Activated naive CD8-positive, alpha-beta T cell treated with anti-CD3 and anti-CD28 coated beads, Interleukin-2, amount 10 ng/mL, durations not matched to agents 7 days and 5 days (primary cell): Measurements from ENCODE around the gene OR2Z1. TPM values are rescaled to one million over a fixed set of nuclear protein-coding genes. Genes with fewer than 3 reads are reported as not detected.
A peak's percentile ranks its signal among the peaks of the same experiment; 100 is the strongest.
"Not testable (repeated sequence)": the region's sequence is repeated elsewhere in the genome, so short reads cannot be mapped to it uniquely, and the experiment has no call there.

ENCODE experiments used
- ATAC-seq: fragments of 150-1000 bp; cut with Tn5 transposase; one replicate; pipeline ENCODE4 v1.10.0; 2021; ENCODE audit warnings: low read depth, moderate library complexity
- POLR2A ChIA-PET: fragments of 350-600 bp; sonication (Branson Sonifier 250); formaldehyde crosslinking; loops from one replicate; lab custom pipeline; 2021; ENCODE audit warnings: antibody characterized with exemption; lab: Charles Lee
- DNase-seq: peaks from one replicate; pipeline ENCODE4 v3.0.0; 2021
- H3K27ac Mint-ChIP-seq: one replicate; pipeline ENCODE4 v1.8.0; 2022; ENCODE audit warnings: mild to moderate bottlenecking, mixed read lengths
- H3K27me3 Mint-ChIP-seq: one replicate; pipeline ENCODE4 v1.8.0; 2022; ENCODE audit warnings: mild to moderate bottlenecking, moderate library complexity, mixed read lengths
- H3K36me3 Mint-ChIP-seq: one replicate; pipeline ENCODE4 v1.8.0; 2021; ENCODE audit warnings: mild to moderate bottlenecking, mixed read lengths
- H3K4me1 Mint-ChIP-seq: one replicate; pipeline ENCODE4 v1.8.0; 2021; ENCODE audit warnings: mixed read lengths
- H3K4me3 Mint-ChIP-seq: one replicate; pipeline ENCODE4 v1.8.0; 2022; ENCODE audit warnings: mild to moderate bottlenecking, moderate library complexity, mixed read lengths
- H3K9me3 Mint-ChIP-seq: one replicate; pipeline ENCODE4 v1.8.0; 2021; ENCODE audit warnings: mixed read lengths
- total RNA-seq, 2 experiments: library from RNA; stranded (reverse); gene quantifications; one replicate each; pipeline ENCODE4 v1.2.3, GENCODE V29; 2021

The OR2Z1 gene
- total RNA-seq, 2 experiments from 2014 or later: not detected

GRCh38 chr19:8695501-8695900, 25.9 kb upstream of the OR2Z1 start:
- Mint-ChIP-seq H3K36me3 (no peaks in the 10 kb centered on the region), H3K4me1 (peaks cover 29% of the 10 kb centered on the region), H3K9me3 (no peaks in the 10 kb centered on the region), H3K27me3 (peaks cover 30% of the 10 kb centered on the region), H3K27ac (no peak overlapping the region), H3K4me3 (no peak overlapping the region)
- POLR2A ChIA-PET: no interaction called here
- ATAC-seq (no peak), DNase-seq (no peak)

GRCh38 chr19:8695911-8696310, 25.5 kb upstream of the OR2Z1 start:
- Mint-ChIP-seq H3K9me3 (no peaks in the 10 kb centered on the region), H3K27ac (peak overlapping the region; percentile 40), H3K27me3 (peaks cover 29% of the 10 kb centered on the region), H3K4me3 (no peak overlapping the region), H3K4me1 (peaks cover 29% of the 10 kb centered on the region), H3K36me3 (no peaks in the 10 kb centered on the region)
- DNase-seq (no peak), ATAC-seq (no peak)
- POLR2A ChIA-PET: no interaction called here

- H3K27ac Mint-ChIP-seq: peak overlapping the region; percentile 43
- H3K4me3 Mint-ChIP-seq: no peak overlapping the region
- no peak for DNase-seq
- H3K4me1 Mint-ChIP-seq: peaks cover 36% of the 10 kb centered on the region
- peaks cover 25% of the 10 kb centered on the region for H3K27me3 Mint-ChIP-seq
- H3K9me3 Mint-ChIP-seq: no peaks in the 10 kb centered on the region
- POLR2A ChIA-PET: no interaction called here
- H3K36me3 Mint-ChIP-seq: no peaks in the 10 kb centered on the region
- ATAC-seq: no peak
These were observed 24.4 kb upstream of the OR2Z1 start for GRCh38 chr19:8696993-8697392.

- Mint-ChIP-seq H3K27me3 (peaks cover 20% of the 10 kb centered on the region), H3K9me3 (no peaks in the 10 kb centered on the region), H3K27ac (no peak overlapping the region), H3K4me3 (no peak overlapping the region), H3K4me1 (peaks cover 41% of the 10 kb centered on the region), H3K36me3 (no peaks in the 10 kb centered on the region)
- DNase-seq (no peak), ATAC-seq (no peak)
- POLR2A ChIA-PET: interaction anchor here (0.5 kb wide), 1 partner anchor 1163 kb away, joined by 4 read pairs; no protein-coding TSS in a partner anchor
These were observed 23.6 kb upstream of the OR2Z1 start for GRCh38 chr19:8697671-8698432.

GRCh38 chr19:8698433-8699063, 22.9 kb upstream of the OR2Z1 start, which contains the start of gene ACTL9:
TSS of gene ACTL9 (minus strand) at chr19:8698795. CDS start at chr19:8698701, 94 bp downstream.
- H3K4me3 Mint-ChIP-seq: no peak within 1 kb of the TSS
- peaks cover 46% of the 10 kb centered on the region for H3K4me1 Mint-ChIP-seq
- ATAC-seq (no peak), DNase-seq (no peak)
- no peaks in the 10 kb centered on the region for H3K9me3 Mint-ChIP-seq
- POLR2A ChIA-PET: interaction anchor here (0.5 to 0.9 kb wide), 2 partner anchors 33 to 1162 kb away, joined by 3 to 4 read pairs; no protein-coding TSS in a partner anchor
- H3K27me3 Mint-ChIP-seq: peaks cover 14% of the 10 kb centered on the region
- no peak within 1 kb of the TSS for H3K27ac Mint-ChIP-seq
- no peaks in the 10 kb centered on the region for H3K36me3 Mint-ChIP-seq

GRCh38 chr19:8699908-8700307, 21.5 kb upstream of the OR2Z1 start:
- peak overlapping the region; percentile 12 for H3K27ac Mint-ChIP-seq
- no peak overlapping the region for H3K4me3 Mint-ChIP-seq
- POLR2A ChIA-PET: interaction anchor here (0.5 kb wide), 1 partner anchor 119 kb away, joined by 4 read pairs; no protein-coding TSS in a partner anchor
- ATAC-seq (no peak), DNase-seq (no peak)
- H3K9me3 Mint-ChIP-seq: no peaks in the 10 kb centered on the region
- H3K27me3 Mint-ChIP-seq: peaks cover 13% of the 10 kb centered on the region
- peaks cover 2% of the 10 kb centered on the region for H3K36me3 Mint-ChIP-seq
- H3K4me1 Mint-ChIP-seq: peaks cover 46% of the 10 kb centered on the region

- H3K27me3 Mint-ChIP-seq: peaks cover 12% of the 10 kb centered on the region
- H3K4me3 Mint-ChIP-seq: no peak overlapping the region
- ATAC-seq: no peak
- peaks cover 55% of the 10 kb centered on the region for H3K4me1 Mint-ChIP-seq
- H3K36me3 Mint-ChIP-seq: peaks cover 2% of the 10 kb centered on the region
- DNase-seq: no peak
- H3K9me3 Mint-ChIP-seq: no peaks in the 10 kb centered on the region
- peak overlapping the region; percentile 23 for H3K27ac Mint-ChIP-seq
- POLR2A ChIA-PET: no interaction called here
These were observed 20.5 kb upstream of the OR2Z1 start for GRCh38 chr19:8700956-8701355.

GRCh38 chr19:8702350-8702749, 19.1 kb upstream of the OR2Z1 start:
- POLR2A ChIA-PET: interaction anchor here (1.6 kb wide), 1 partner anchor 31 kb away, joined by 3 read pairs; no protein-coding TSS in a partner anchor
- Mint-ChIP-seq H3K4me3 (peak overlapping the region; percentile 68), H3K27ac (peak overlapping the region; percentile 73), H3K9me3 (no peaks in the 10 kb centered on the region), H3K27me3 (peaks cover 6% of the 10 kb centered on the region), H3K4me1 (peaks cover 50% of the 10 kb centered on the region), H3K36me3 (peaks cover 2% of the 10 kb centered on the region)
- peak; percentile 79 for ATAC-seq
- DNase-seq: no peak

- H3K27ac Mint-ChIP-seq: peak overlapping the region; percentile 36
- H3K4me1 Mint-ChIP-seq: peaks cover 50% of the 10 kb centered on the region
- peaks cover 6% of the 10 kb centered on the region for H3K27me3 Mint-ChIP-seq
- ATAC-seq: no peak
- no peak for DNase-seq
- H3K9me3 Mint-ChIP-seq: no peaks in the 10 kb centered on the region
- H3K36me3 Mint-ChIP-seq: peaks cover 2% of the 10 kb centered on the region
- POLR2A ChIA-PET: interaction anchor here (0.6 to 1.6 kb wide), 3 partner anchors 32 to 133 kb away, joined by 3 to 4 read pairs (median 3); no protein-coding TSS in a partner anchor
- H3K4me3 Mint-ChIP-seq: peak overlapping the region; percentile 2
These were observed 18.2 kb upstream of the OR2Z1 start for GRCh38 chr19:8703223-8703622.

GRCh38 chr19:8705304-8705703, 16.1 kb upstream of the OR2Z1 start:
- not testable (repeated sequence) for DNase-seq

GRCh38 chr19:8705742-8706141, 15.7 kb upstream of the OR2Z1 start:
- no peak for DNase-seq

More at GRCh38 chr19:8705304-8705703, 16.1 kb upstream of the OR2Z1 start:
- H3K9me3 Mint-ChIP-seq, H3K36me3 Mint-ChIP-seq, POLR2A ChIA-PET, H3K27me3 Mint-ChIP-seq: not testable (repeated sequence)
- Mint-ChIP-seq H3K27ac (peak overlapping the region; percentile 89), H3K4me3 (peak overlapping the region; percentile 68), H3K4me1 (peaks cover 52% of the 10 kb centered on the region)
- ATAC-seq: peak; percentile 64

GRCh38 chr19:8710337-8710736, 11.1 kb upstream of the OR2Z1 start:
- H3K27ac Mint-ChIP-seq, H3K4me3 Mint-ChIP-seq, ATAC-seq, H3K36me3 Mint-ChIP-seq, H3K27me3 Mint-ChIP-seq, H3K9me3 Mint-ChIP-seq, DNase-seq, POLR2A ChIA-PET: not testable (repeated sequence)
- H3K4me1 Mint-ChIP-seq: peaks cover 14% of the 10 kb centered on the region

More at GRCh38 chr19:8705742-8706141, 15.7 kb upstream of the OR2Z1 start:
- peak; percentile 48 for ATAC-seq
- Mint-ChIP-seq H3K9me3 (no peaks in the 10 kb centered on the region), H3K36me3 (peaks cover 2% of the 10 kb centered on the region), H3K4me3 (peak overlapping the region; percentile 68), H3K27ac (peak overlapping the region; percentile 89), H3K27me3 (no peaks in the 10 kb centered on the region), H3K4me1 (peaks cover 51% of the 10 kb centered on the region)
- POLR2A ChIA-PET: no interaction called here

- Mint-ChIP-seq H3K4me3 (no peak overlapping the region), H3K27ac (no peak overlapping the region), H3K9me3 (peaks cover 5% of the 10 kb centered on the region), H3K36me3 (no peaks in the 10 kb centered on the region), H3K27me3 (peaks cover 24% of the 10 kb centered on the region), H3K4me1 (no peaks in the 10 kb centered on the region)
- POLR2A ChIA-PET: no interaction called here
- DNase-seq (no peak), ATAC-seq (no peak)
These were observed 598 bp downstream of the OR2Z1 start for GRCh38 chr19:8722032-8722431.
